H9 (cell line): Measurements from ENCODE around the gene EXOSC2. TPM values are rescaled to one million over a fixed set of nuclear protein-coding genes. Genes with fewer than 3 reads are reported as not detected.

Source experiments
- DNase-seq: peaks from one replicate; pipeline ENCODE4 v3.0.0-alpha.2; 2017
- H2AFZ ChIP-seq: one replicate; pipeline ENCODE4 v1.6.1; 2013; ENCODE audit warnings: mild to moderate bottlenecking, low read length, control low read depth, moderate library complexity
- H2AK5ac ChIP-seq: 2 replicates; pipeline ENCODE4 v1.6.1; 2013; ENCODE audit warnings: low read length, control low read depth, mixed read lengths; ENCODE audit not compliant: insufficient read length
- H2BK120ac ChIP-seq: one replicate; pipeline ENCODE4 v1.6.1; 2013; ENCODE audit warnings: low read depth, mild to moderate bottlenecking, low read length, control low read depth, inconsistent platforms; ENCODE audit not compliant: poor library complexity, severe bottlenecking
- H2BK12ac ChIP-seq: 2 replicates; pipeline ENCODE4 v1.6.1; 2013; ENCODE audit warnings: low read length, control low read depth, mixed read lengths, low read depth; ENCODE audit not compliant: insufficient read length
- H2BK15ac ChIP-seq: 2 replicates; pipeline ENCODE4 v1.6.1; 2013; ENCODE audit warnings: low read depth, low read length, control low read depth
- H2BK20ac ChIP-seq: one replicate; pipeline ENCODE4 v1.6.1; 2013; ENCODE audit warnings: low read depth, mild to moderate bottlenecking, low read length, control low read depth, inconsistent platforms; ENCODE audit not compliant: poor library complexity, severe bottlenecking
- H2BK5ac ChIP-seq: 2 replicates; pipeline ENCODE4 v1.6.1; 2013; ENCODE audit warnings: low read length, control low read depth, mixed read lengths; ENCODE audit not compliant: insufficient read length
- H3K14ac ChIP-seq: 2 replicates; pipeline ENCODE4 v1.6.1; 2013; ENCODE audit warnings: low read length, control low read depth; ENCODE audit not compliant: insufficient read depth
- H3K18ac ChIP-seq: 2 replicates; pipeline ENCODE4 v1.6.1; 2013; ENCODE audit warnings: low read depth, mild to moderate bottlenecking, mixed read lengths, low read length, control low read depth; ENCODE audit not compliant: insufficient read length
- H3K23ac ChIP-seq: 2 replicates; pipeline ENCODE4 v1.6.1; 2013; ENCODE audit warnings: low read length, control low read depth, mixed read lengths, low read depth; ENCODE audit not compliant: insufficient read length
- H3K23me2 ChIP-seq: 2 replicates; pipeline ENCODE4 v1.6.1; 2013; ENCODE audit warnings: low read depth, mild to moderate bottlenecking, mixed read lengths, low read length, control low read depth; ENCODE audit not compliant: insufficient read length, poor library complexity, severe bottlenecking
- H3K27ac ChIP-seq: 2 replicates; pipeline ENCODE4 v1.5.1; 2013; ENCODE audit warnings: low read length, control low read depth, mixed read lengths, low read depth; ENCODE audit not compliant: insufficient read length
- H3K27me3 ChIP-seq: 2 replicates; pipeline ENCODE4 v1.6.1; 2013; ENCODE audit warnings: low read length, control low read depth, inconsistent platforms; ENCODE audit not compliant: insufficient read depth
- H3K4ac ChIP-seq: 2 replicates; pipeline ENCODE4 v1.6.1; 2013; ENCODE audit warnings: low read depth, mild to moderate bottlenecking, control low read depth, inconsistent platforms, low read length, moderate library complexity
- H3K4me1 ChIP-seq: 2 replicates; pipeline ENCODE4 v1.6.1; 2013; ENCODE audit warnings: low read length, control low read depth, inconsistent platforms; ENCODE audit not compliant: insufficient read depth
- H3K4me2 ChIP-seq: 2 replicates; pipeline ENCODE4 v1.6.1; 2013; ENCODE audit warnings: low read length, control low read depth, mixed read lengths; ENCODE audit not compliant: insufficient read length, insufficient read depth
- H3K56ac ChIP-seq: 2 replicates; pipeline ENCODE4 v1.6.1; 2013; ENCODE audit warnings: low read depth, mild to moderate bottlenecking, mixed read lengths, low read length, control low read depth; ENCODE audit not compliant: insufficient read length
- H3K79me1 ChIP-seq: 2 replicates; pipeline ENCODE4 v1.6.1; 2013; ENCODE audit warnings: low read depth, mild to moderate bottlenecking, moderate library complexity, low read length, control low read depth, inconsistent platforms; ENCODE audit not compliant: insufficient read depth, poor library complexity, severe bottlenecking
- H3K79me2 ChIP-seq: 2 replicates; pipeline ENCODE4 v1.6.1; 2013; ENCODE audit warnings: low read length, control low read depth, inconsistent platforms; ENCODE audit not compliant: insufficient read depth
- H3K9ac ChIP-seq: 2 replicates; pipeline ENCODE4 v1.6.1; 2013; ENCODE audit warnings: low read length, control low read depth, mixed read lengths; ENCODE audit not compliant: insufficient read length; ENCODE audit errors: extremely low read depth
- H3K9me3 ChIP-seq: one replicate; pipeline ENCODE4 v1.6.1; 2013; ENCODE audit warnings: low read depth, low read length, inconsistent platforms; ENCODE audit not compliant: control insufficient read depth
- H3T11ph ChIP-seq: one replicate; pipeline ENCODE4 v1.6.1; 2013; ENCODE audit warnings: mild to moderate bottlenecking, low read length, control low read depth, inconsistent platforms
- H4K20me1 ChIP-seq: one replicate; pipeline ENCODE4 v1.6.1; 2013; ENCODE audit not compliant: control insufficient read depth, insufficient read length, insufficient read depth
- H4K5ac ChIP-seq: 2 replicates; pipeline ENCODE4 v1.6.1; 2013; ENCODE audit warnings: low read depth, mild to moderate bottlenecking, mixed read lengths, low read length, control low read depth; ENCODE audit not compliant: insufficient read length
- H4K8ac ChIP-seq: replicated peaks from 2 replicates; pipeline ENCODE4 v1.6.1; 2013; ENCODE audit warnings: low read length, control low read depth, mixed read lengths, low read depth; ENCODE audit not compliant: insufficient read length
- H4K91ac ChIP-seq: 2 replicates; pipeline ENCODE4 v1.6.1; 2013; ENCODE audit warnings: low read depth, mild to moderate bottlenecking, moderate library complexity, mixed read lengths, low read length, control low read depth; ENCODE audit not compliant: insufficient read length
- H3K27ac Mint-ChIP-seq, 3 experiments: 2 replicates in 2 of 3; 3 replicates in 1 of 3; pipeline ENCODE4 v1.8.0; 2020 to 2021; ENCODE audit warnings: mixed read lengths in 3 of 3, mild to moderate bottlenecking in 1 of 3, moderate library complexity in 1 of 3
- H3K27me3 Mint-ChIP-seq: 2 replicates; pipeline ENCODE4 v1.8.0; 2021; ENCODE audit warnings: low read depth, mild to moderate bottlenecking, moderate library complexity, mixed read lengths
- H3K36me3 Mint-ChIP-seq, 3 experiments: 2 replicates in 2 of 3; 3 replicates in 1 of 3; pipeline ENCODE4 v1.8.0; 2020 to 2021; ENCODE audit warnings: low read depth in 3 of 3, mixed read lengths in 3 of 3; ENCODE audit not compliant: insufficient read depth in 1 of 3
- H3K4me1 Mint-ChIP-seq, 2 experiments: 2 replicates each; pipeline ENCODE4 v1.8.0; 2020; ENCODE audit warnings: mixed read lengths in 2 of 2
- H3K4me3 Mint-ChIP-seq, 2 experiments: 2 replicates in 1 of 2; 3 replicates in 1 of 2; pipeline ENCODE4 v1.8.0; 2020 to 2021; ENCODE audit warnings: mild to moderate bottlenecking in 2 of 2, mixed read lengths in 2 of 2, moderate library complexity in 1 of 2
- H3K9me3 Mint-ChIP-seq, 2 experiments: 2 replicates in 1 of 2; 3 replicates in 1 of 2; pipeline ENCODE4 v1.8.0; 2020; ENCODE audit warnings: mild to moderate bottlenecking in 2 of 2, mixed read lengths in 2 of 2, moderate library complexity in 1 of 2
- WGBS: extraction: QIAGEN DNeasy Blood & Tissue Kit; methylation state at CpG from one replicate; pipeline ENCODE4 v1.1.7; 2013; ENCODE audit warnings: missing lambda C conversion rate, low lambda C conversion rate, mixed read lengths; ENCODE audit not compliant: insufficient read length; ENCODE audit errors: extremely low coverage; 5-methylcytosine and 5-hydroxymethylcytosine counted together
- total RNA-seq: library from RNA; stranded (reverse); gene quantifications from 2 replicates; pipeline ENCODE4 v1.2.1, GENCODE V29; 2021
- TF ChIP-seq, protein P1 (sequence below): fragments of 200-600 bp; sonication (generic); conservative IDR thresholded peaks from 3 replicates; pipeline ENCODE4 v1.8.0; 2021; ENCODE audit warnings: antibody characterized with exemption, mild to moderate bottlenecking

Gene EXOSC2
- total RNA-seq, 1 experiment from 2014 or later = 94.5 TPM

DNA sequence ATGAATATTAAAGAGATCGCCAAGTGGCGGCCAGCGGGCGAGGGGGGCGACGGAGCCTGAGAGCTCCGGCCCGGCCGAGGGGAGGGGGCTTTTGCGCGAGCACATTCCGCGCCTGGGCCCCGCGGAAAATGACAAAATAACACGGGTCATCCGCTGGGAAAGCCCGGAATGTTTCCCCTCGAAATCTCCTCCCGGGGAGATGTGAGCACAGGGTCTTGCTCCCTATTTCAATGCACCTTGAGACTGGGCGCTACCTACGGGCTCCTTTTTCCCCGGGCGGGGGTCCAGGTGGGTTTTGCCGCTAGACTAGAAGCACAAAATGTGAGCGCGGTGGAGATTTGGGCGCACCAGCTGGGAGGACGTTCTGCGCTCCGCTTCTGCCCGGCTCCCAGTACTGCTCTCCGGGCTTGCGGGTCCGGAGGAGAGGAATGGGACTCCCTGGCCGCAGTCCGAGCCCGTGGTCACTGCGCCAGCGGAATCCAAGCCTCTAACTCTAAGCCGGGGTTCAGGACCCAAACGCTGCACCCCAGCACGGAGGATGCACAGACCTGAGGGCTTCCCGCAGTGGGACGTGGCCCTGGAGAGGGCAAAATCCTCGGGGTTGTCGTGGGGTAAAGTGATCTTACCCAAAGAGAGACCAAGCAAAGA lies 32.0 kb upstream of the EXOSC2 start:
- no peak overlapping the region for H3K18ac ChIP-seq
- no peak overlapping the region for H2AFZ ChIP-seq
- Mint-ChIP-seq H3K9me3 (peaks cover 0 to 13% of the 10 kb centered on the region in 2 experiments; a peak in 3 of 5 replicates), H3K4me1 (peaks cover 11 to 35% of the 10 kb centered on the region in 2 experiments), H3K36me3 (peaks cover 4 to 7% (median 5%) of the 10 kb centered on the region in 3 experiments; a peak in 4 of 7 replicates), H3K27me3 (peaks cover 100% of the 10 kb centered on the region), H3K4me3 (peak overlapping the region in 1 of 2 experiments; percentile 83; a peak in 3 of 5 replicates), H3K27ac (no peak overlapping the region)
- DNase-seq = peak; percentile 48
- H3K23me2 ChIP-seq = peaks cover 18% of the 10 kb centered on the region
- no CpG with 5 or more reads among the region's 47 CpGs for WGBS
- no peak overlapping the region for H2BK12ac ChIP-seq
- H3K9ac ChIP-seq = no peak overlapping the region
- H2BK20ac ChIP-seq = no peak overlapping the region
- H3K79me1 ChIP-seq = no peaks in the 10 kb centered on the region
- no peak overlapping the region for H3K23ac ChIP-seq
- H3K4me2 ChIP-seq = peak overlapping the region; percentile 2
- H2BK5ac ChIP-seq = no peak overlapping the region
- H4K20me1 ChIP-seq = no peaks in the 10 kb centered on the region
- no peak overlapping the region for H4K5ac ChIP-seq
- no peak overlapping the region for H4K8ac ChIP-seq
- no peak overlapping the region for H2AK5ac ChIP-seq
- H3K79me2 ChIP-seq = no peaks in the 10 kb centered on the region
- no peak overlapping the region for H3K4ac ChIP-seq
- no peak overlapping the region for H4K91ac ChIP-seq
- H3K14ac ChIP-seq = no peak overlapping the region
- H3K4me1 ChIP-seq = no peaks in the 10 kb centered on the region; the same call in 1 of the 2 replicates
- H2BK120ac ChIP-seq = no peak overlapping the region
- no peak overlapping the region for H2BK15ac ChIP-seq
- TF ChIP-seq, protein P1, sequence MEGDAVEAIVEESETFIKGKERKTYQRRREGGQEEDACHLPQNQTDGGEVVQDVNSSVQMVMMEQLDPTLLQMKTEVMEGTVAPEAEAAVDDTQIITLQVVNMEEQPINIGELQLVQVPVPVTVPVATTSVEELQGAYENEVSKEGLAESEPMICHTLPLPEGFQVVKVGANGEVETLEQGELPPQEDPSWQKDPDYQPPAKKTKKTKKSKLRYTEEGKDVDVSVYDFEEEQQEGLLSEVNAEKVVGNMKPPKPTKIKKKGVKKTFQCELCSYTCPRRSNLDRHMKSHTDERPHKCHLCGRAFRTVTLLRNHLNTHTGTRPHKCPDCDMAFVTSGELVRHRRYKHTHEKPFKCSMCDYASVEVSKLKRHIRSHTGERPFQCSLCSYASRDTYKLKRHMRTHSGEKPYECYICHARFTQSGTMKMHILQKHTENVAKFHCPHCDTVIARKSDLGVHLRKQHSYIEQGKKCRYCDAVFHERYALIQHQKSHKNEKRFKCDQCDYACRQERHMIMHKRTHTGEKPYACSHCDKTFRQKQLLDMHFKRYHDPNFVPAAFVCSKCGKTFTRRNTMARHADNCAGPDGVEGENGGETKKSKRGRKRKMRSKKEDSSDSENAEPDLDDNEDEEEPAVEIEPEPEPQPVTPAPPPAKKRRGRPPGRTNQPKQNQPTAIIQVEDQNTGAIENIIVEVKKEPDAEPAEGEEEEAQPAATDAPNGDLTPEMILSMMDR = no peak
- H3K56ac ChIP-seq = no peak overlapping the region
- no peak overlapping the region for H3K27ac ChIP-seq
- H3K27me3 ChIP-seq = peaks cover 90% of the 10 kb centered on the region
- no peak overlapping the region for H3T11ph ChIP-seq
- H3K9me3 ChIP-seq = no peaks in the 10 kb centered on the region
